Measurements from ENCODE around the gene BBS9.
A peak's percentile ranks its signal among the peaks of the same experiment; 100 is the strongest.

BBS9 gene

DNA sequence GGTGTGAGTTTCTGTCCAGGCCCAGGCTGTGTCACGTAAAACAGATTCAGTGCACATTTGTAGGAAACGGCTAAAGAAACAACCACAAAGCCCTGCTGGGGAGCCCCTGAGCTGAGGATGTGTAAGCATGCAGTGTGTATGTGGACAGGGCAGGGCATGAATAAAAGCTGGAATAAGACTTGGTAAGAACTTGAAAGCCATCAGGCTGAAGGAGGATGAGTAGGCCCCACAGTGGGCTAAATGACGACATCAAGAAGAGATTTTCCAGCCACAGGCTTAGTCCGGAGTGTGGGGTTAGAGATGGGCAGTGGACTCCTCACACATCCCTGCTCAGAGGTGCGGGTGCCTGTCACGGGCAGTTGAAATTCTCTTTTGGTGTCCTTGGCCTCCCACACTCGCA, 505.2 kb downstream of the BBS9 start:
- Histone ChIP-seq H3K27me3 (replicated peaks; ENCODE audit: control insufficient read depth, insufficient read depth, low read length) (no peaks in the 10 kb centered on the region), H3K9me3 (ENCODE audit: control insufficient read depth, low read length) (no peaks in the 10 kb centered on the region), H3K36me3 (ENCODE audit: control insufficient read depth, insufficient read depth, low read length, severe bottlenecking) (no peaks in the 10 kb centered on the region), H3K4me1 (ENCODE audit: control insufficient read depth, insufficient read depth, low read length) (peaks cover 27% of the 10 kb centered on the region), H3K4me3 (ENCODE audit: low read length) (no peak overlapping the region), H3K9ac (ENCODE audit: low read length) (no peak overlapping the region)
- DNase-seq (ENCODE audit: low read depth), result no peak

GRCh38 chr7:33636359-33636758, 507.0 kb downstream of the BBS9 start:
- peaks cover 42% of the 10 kb centered on the region for H3K4me1 ChIP-seq (ENCODE audit: control insufficient read depth, insufficient read depth, low read length)
- no peaks in the 10 kb centered on the region for H3K9me3 ChIP-seq (ENCODE audit: control insufficient read depth, low read length)
- no peaks in the 10 kb centered on the region for H3K27me3 ChIP-seq (replicated peaks; ENCODE audit: control insufficient read depth, insufficient read depth, low read length)
- no peak overlapping the region for H3K4me3 ChIP-seq (ENCODE audit: low read length)
- no peak for DNase-seq (ENCODE audit: low read depth)
- H3K9ac ChIP-seq (ENCODE audit: low read length), result no peak overlapping the region
- H3K36me3 ChIP-seq (ENCODE audit: control insufficient read depth, insufficient read depth, low read length, severe bottlenecking), result no peaks in the 10 kb centered on the region

- Histone ChIP-seq H3K27me3 (replicated peaks; ENCODE audit: control insufficient read depth, insufficient read depth, low read length) (no peaks in the 10 kb centered on the region), H3K36me3 (ENCODE audit: control insufficient read depth, insufficient read depth, low read length, severe bottlenecking) (no peaks in the 10 kb centered on the region), H3K9me3 (ENCODE audit: control insufficient read depth, low read length) (no peaks in the 10 kb centered on the region), H3K9ac (ENCODE audit: low read length) (peak overlapping the region; percentile 3), H3K4me3 (ENCODE audit: low read length) (peak overlapping the region; percentile 45), H3K4me1 (ENCODE audit: control insufficient read depth, insufficient read depth, low read length) (peaks cover 52% of the 10 kb centered on the region)
- DNase-seq (ENCODE audit: low read depth), result peak; percentile 76
Measured at GRCh38 chr7:33639552-33640197, 510.3 kb downstream of the BBS9 start.

DNA sequence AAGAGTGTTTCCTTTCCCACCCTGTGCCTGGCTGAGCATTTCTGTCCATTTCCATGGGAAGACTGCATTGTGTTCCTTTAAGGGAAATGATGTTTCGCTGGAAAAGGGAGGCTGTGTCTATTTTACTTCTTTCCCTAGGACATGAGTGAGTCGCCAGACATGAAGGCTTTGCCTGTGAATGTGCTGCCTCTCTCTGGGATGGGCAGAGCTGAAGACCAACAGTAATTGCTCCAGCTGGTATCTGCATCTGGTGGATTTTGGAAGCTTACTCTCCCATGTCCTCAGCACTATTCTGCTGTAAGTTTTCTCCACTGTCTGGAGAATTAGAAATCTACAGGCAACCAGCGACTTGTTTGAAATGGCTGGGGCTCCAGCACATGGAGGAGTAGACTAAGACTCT, 511.4 kb downstream of the BBS9 start:
- DNase-seq (ENCODE audit: low read depth), result no peak
- Histone ChIP-seq H3K36me3 (ENCODE audit: control insufficient read depth, insufficient read depth, low read length, severe bottlenecking) (no peaks in the 10 kb centered on the region), H3K9me3 (ENCODE audit: control insufficient read depth, low read length) (no peaks in the 10 kb centered on the region), H3K27me3 (replicated peaks; ENCODE audit: control insufficient read depth, insufficient read depth, low read length) (no peaks in the 10 kb centered on the region), H3K9ac (ENCODE audit: low read length) (no peak overlapping the region), H3K4me3 (ENCODE audit: low read length) (no peak overlapping the region), H3K4me1 (ENCODE audit: control insufficient read depth, insufficient read depth, low read length) (peaks cover 63% of the 10 kb centered on the region)

DNA sequence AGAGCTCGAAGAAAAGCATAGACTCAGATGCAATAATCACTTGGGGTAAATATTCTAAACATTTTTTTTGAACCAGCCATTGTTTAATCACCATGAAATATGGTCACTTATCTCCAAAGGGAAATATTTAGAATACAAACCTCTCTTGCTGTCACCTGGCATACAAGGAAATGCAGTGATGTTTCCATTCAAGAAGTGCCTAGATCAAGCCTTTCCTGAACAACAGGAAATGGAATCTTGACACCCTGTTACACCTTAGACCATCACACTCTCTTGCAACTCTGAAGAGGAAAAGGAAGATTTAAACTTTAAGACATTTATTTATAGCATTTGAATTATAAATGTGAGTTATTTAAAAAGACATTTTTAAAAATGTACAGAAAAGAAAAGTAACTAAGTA, 512.9 kb downstream of the BBS9 start:
- DNase-seq (ENCODE audit: low read depth), result no peak
- Histone ChIP-seq H3K36me3 (ENCODE audit: control insufficient read depth, insufficient read depth, low read length, severe bottlenecking) (no peaks in the 10 kb centered on the region), H3K27me3 (replicated peaks; ENCODE audit: control insufficient read depth, insufficient read depth, low read length) (no peaks in the 10 kb centered on the region), H3K4me1 (ENCODE audit: control insufficient read depth, insufficient read depth, low read length) (peaks cover 55% of the 10 kb centered on the region), H3K9ac (ENCODE audit: low read length) (no peak overlapping the region), H3K9me3 (ENCODE audit: control insufficient read depth, low read length) (no peaks in the 10 kb centered on the region), H3K4me3 (ENCODE audit: low read length) (no peak overlapping the region)

DNA sequence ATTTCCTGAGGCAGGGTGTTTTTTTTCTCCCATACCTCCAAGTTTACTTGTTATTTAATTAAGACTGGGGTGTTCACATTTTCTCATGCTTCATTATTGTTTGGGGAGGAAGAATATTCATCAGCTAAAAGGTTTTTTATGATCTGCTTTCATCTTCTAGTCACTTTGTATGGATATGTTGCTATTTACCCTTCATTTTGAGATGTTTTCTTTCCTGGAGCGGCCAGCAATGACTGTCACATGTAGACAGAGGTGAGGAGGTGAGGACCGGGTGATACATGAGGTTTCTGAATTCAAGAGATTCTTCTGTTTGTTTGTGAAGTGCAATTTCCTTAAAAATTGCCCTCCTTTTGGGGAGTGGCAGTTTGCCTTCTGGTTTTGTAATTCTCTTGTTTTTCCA, 514.2 kb downstream of the BBS9 start:
- H3K27me3 ChIP-seq (replicated peaks; ENCODE audit: control insufficient read depth, insufficient read depth, low read length), result no peaks in the 10 kb centered on the region
- no peak overlapping the region for H3K4me3 ChIP-seq (ENCODE audit: low read length)
- peaks cover 47% of the 10 kb centered on the region for H3K4me1 ChIP-seq (ENCODE audit: control insufficient read depth, insufficient read depth, low read length)
- no peaks in the 10 kb centered on the region for H3K36me3 ChIP-seq (ENCODE audit: control insufficient read depth, insufficient read depth, low read length, severe bottlenecking)
- DNase-seq (ENCODE audit: low read depth), result no peak
- H3K9ac ChIP-seq (ENCODE audit: low read length), result no peak overlapping the region
- H3K9me3 ChIP-seq (ENCODE audit: control insufficient read depth, low read length), result no peaks in the 10 kb centered on the region

GRCh38 chr7:33644489-33644888, 515.1 kb downstream of the BBS9 start:
- H3K27me3 ChIP-seq (replicated peaks; ENCODE audit: control insufficient read depth, insufficient read depth, low read length), result no peaks in the 10 kb centered on the region
- H3K9me3 ChIP-seq (ENCODE audit: control insufficient read depth, low read length), result no peaks in the 10 kb centered on the region
- peaks cover 37% of the 10 kb centered on the region for H3K4me1 ChIP-seq (ENCODE audit: control insufficient read depth, insufficient read depth, low read length)
- no peak overlapping the region for H3K9ac ChIP-seq (ENCODE audit: low read length)
- DNase-seq (ENCODE audit: low read depth), result peak; percentile 30
- no peak overlapping the region for H3K4me3 ChIP-seq (ENCODE audit: low read length)
- no peaks in the 10 kb centered on the region for H3K36me3 ChIP-seq (ENCODE audit: control insufficient read depth, insufficient read depth, low read length, severe bottlenecking)

- no peak overlapping the region for H3K9ac ChIP-seq (ENCODE audit: low read length)
- no peaks in the 10 kb centered on the region for H3K36me3 ChIP-seq (ENCODE audit: control insufficient read depth, insufficient read depth, low read length, severe bottlenecking)
- DNase-seq (ENCODE audit: low read depth), result no peak
- H3K9me3 ChIP-seq (ENCODE audit: control insufficient read depth, low read length), result no peaks in the 10 kb centered on the region
- H3K27me3 ChIP-seq (replicated peaks; ENCODE audit: control insufficient read depth, insufficient read depth, low read length), result no peaks in the 10 kb centered on the region
- peaks cover 31% of the 10 kb centered on the region for H3K4me1 ChIP-seq (ENCODE audit: control insufficient read depth, insufficient read depth, low read length)
- no peak overlapping the region for H3K4me3 ChIP-seq (ENCODE audit: low read length)
Measured at GRCh38 chr7:33645104-33645503, 515.7 kb downstream of the BBS9 start.

DNA sequence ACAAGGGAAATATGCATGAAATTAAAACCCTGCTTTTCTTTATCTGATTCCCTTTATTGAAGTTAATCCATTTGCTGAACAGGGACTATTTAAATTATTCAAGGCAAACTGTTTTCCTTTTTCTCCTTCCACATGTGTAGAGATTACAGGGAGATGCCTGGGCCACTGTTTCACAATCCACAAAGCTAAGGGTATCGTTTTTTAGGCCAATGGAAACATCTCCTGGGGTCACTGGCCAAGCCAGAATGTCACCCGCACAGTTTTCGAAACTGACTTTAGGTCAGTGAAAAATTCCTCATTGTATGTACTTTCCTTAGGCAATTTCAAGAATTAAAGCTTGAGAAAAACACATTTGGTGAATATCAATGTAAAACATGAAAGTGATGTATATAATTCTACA, 516.8 kb downstream of the BBS9 start:
- Histone ChIP-seq H3K36me3 (ENCODE audit: control insufficient read depth, insufficient read depth, low read length, severe bottlenecking) (no peaks in the 10 kb centered on the region), H3K4me1 (ENCODE audit: control insufficient read depth, insufficient read depth, low read length) (peaks cover 25% of the 10 kb centered on the region), H3K4me3 (ENCODE audit: low read length) (no peak overlapping the region), H3K9ac (ENCODE audit: low read length) (no peak overlapping the region), H3K9me3 (ENCODE audit: control insufficient read depth, low read length) (no peaks in the 10 kb centered on the region), H3K27me3 (replicated peaks; ENCODE audit: control insufficient read depth, insufficient read depth, low read length) (no peaks in the 10 kb centered on the region)
- DNase-seq (ENCODE audit: low read depth), result no peak

DNA sequence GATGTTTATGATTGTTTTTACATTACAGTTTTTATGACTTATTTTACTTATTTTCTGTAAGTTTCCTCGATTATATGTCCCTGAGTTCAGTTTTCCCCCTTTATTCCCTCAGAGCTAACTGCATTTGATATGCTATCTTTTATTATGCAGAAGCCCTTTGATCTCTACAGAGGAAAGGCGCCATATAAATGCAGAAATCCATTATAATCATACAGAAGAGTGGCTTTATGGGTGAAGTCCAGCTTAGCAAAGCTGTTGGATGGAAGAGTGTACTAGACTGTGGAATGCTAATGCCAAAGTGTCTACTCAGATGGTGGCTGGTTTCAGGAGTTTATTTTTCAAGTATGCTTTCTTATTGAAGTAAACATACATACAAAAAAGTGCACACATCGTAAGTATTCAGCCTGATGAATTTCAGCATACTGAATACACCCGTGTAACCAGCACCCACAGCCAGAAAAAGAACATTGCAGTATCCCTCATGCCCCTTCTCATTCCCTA, 517.6 kb downstream of the BBS9 start:
- Histone ChIP-seq H3K4me1 (ENCODE audit: control insufficient read depth, insufficient read depth, low read length) (peaks cover 25% of the 10 kb centered on the region), H3K36me3 (ENCODE audit: control insufficient read depth, insufficient read depth, low read length, severe bottlenecking) (no peaks in the 10 kb centered on the region), H3K9ac (ENCODE audit: low read length) (no peak overlapping the region), H3K27me3 (replicated peaks; ENCODE audit: control insufficient read depth, insufficient read depth, low read length) (no peaks in the 10 kb centered on the region), H3K9me3 (ENCODE audit: control insufficient read depth, low read length) (no peaks in the 10 kb centered on the region), H3K4me3 (ENCODE audit: low read length) (no peak overlapping the region)
- no peak for DNase-seq (ENCODE audit: low read depth)

DNA sequence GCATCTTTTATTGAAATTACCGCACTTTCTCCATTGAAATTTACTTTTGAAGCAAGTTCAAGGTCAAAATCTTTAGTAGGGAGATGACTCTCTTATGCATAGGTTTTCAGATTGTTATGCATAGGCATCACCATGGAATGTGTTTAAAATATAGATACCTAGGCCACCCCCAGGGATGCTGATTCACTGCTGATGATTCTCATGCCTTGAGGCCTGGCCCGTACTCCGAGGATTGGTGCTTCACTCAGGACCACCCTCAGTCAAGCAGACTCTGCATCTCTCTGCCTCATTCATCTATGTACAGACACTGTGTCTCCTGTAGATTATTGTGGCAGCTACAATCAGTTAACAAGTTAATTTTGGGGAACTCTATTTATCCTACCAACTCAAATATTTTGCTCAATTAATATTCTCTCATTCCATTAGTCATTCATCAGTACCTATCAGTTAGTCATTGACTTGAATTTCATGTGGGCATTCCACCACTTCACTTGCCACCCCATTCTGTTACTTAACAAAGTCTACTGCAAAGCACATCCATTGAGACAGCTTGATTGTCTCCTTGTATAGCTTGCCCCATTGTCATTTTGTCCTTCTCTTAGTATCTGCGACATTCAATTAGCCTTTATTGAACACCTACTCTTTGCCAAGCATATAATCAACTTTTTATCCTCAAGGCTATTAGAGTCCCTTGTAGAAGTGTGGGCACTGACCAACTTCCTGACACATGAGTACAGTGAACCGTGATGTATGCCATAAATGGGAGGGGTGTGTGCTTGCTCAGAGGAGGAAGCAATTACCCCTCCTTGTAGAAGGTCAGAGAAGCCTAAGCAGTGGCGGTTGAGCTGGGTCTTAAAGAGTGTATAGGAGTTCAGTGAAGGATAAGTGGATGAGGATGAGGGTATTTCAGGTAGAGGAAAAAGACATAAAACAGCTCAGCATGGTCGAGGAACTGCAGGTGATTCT, 520.4 kb downstream of the BBS9 start:
- peaks cover 14% of the 10 kb centered on the region for H3K4me1 ChIP-seq (ENCODE audit: control insufficient read depth, insufficient read depth, low read length)
- H3K9ac ChIP-seq (ENCODE audit: low read length), result no peak overlapping the region
- H3K27me3 ChIP-seq (replicated peaks; ENCODE audit: control insufficient read depth, insufficient read depth, low read length), result no peaks in the 10 kb centered on the region
- H3K9me3 ChIP-seq (ENCODE audit: control insufficient read depth, low read length), result no peaks in the 10 kb centered on the region
- H3K4me3 ChIP-seq (ENCODE audit: low read length), result no peak overlapping the region
- H3K36me3 ChIP-seq (ENCODE audit: control insufficient read depth, insufficient read depth, low read length, severe bottlenecking), result no peaks in the 10 kb centered on the region
- DNase-seq (ENCODE audit: low read depth), result no peak
